H1 (cell line): Measurements from ENCODE around the gene VWF. TPM values are rescaled to one million over a fixed set of nuclear protein-coding genes. Genes with fewer than 3 reads are reported as not detected.
A peak's percentile ranks its signal among the peaks of the same experiment; 100 is the strongest.

Experiments used
- CTCF ChIA-PET: fragments of 300-600 bp; sonication (Branson Sonifier 250); formaldehyde crosslinking; loops from one replicate; lab custom pipeline; 2021; ENCODE audit not compliant: partially characterized antibody; lab: Charles Lee
- POLR2A ChIA-PET: fragments of 300-600 bp; sonication (Branson Sonifier 250); formaldehyde crosslinking; loops from one replicate; lab custom pipeline; 2021; ENCODE audit warnings: inconsistent platforms; ENCODE audit not compliant: partially characterized antibody; lab: Charles Lee
- DNase-seq, 2 experiments: peaks; one replicate each; pipeline versions ENCODE4 v3.0.0 to v3.0.0-alpha.2; 2010 to 2022; ENCODE audit warnings: low spot score in 2 of 2, low read depth in 1 of 2, mixed read lengths in 1 of 2
- FAIRE-seq: peaks from 2 replicates; lab custom pipeline; 2011; peaks lifted over from hg19 to GRCh38; lab: Jason Lieb, UNC
- H2AFZ ChIP-seq: 2 replicates; pipeline ENCODE4 v1.8.1; 2012; ENCODE audit warnings: low read length, inconsistent platforms
- H2AK5ac ChIP-seq: 2 replicates; pipeline ENCODE4 v1.6.1; 2013; ENCODE audit warnings: low read depth, low read length
- H2BK120ac ChIP-seq: replicated peaks from 2 replicates; pipeline ENCODE3; 2013; ENCODE audit warnings: low read depth, low read length, inconsistent platforms
- H2BK12ac ChIP-seq: 2 replicates; pipeline ENCODE4 v1.6.1; 2013; ENCODE audit warnings: low read depth, low read length
- H2BK15ac ChIP-seq: 2 replicates; pipeline ENCODE4 v1.6.1; 2013; ENCODE audit warnings: low read length
- H2BK20ac ChIP-seq: 2 replicates; pipeline ENCODE4 v1.6.1; 2013; ENCODE audit warnings: low read length
- H2BK5ac ChIP-seq: 2 replicates; pipeline ENCODE4 v1.6.1; 2013; ENCODE audit warnings: low read depth, low read length
- H3K14ac ChIP-seq: 2 replicates; pipeline ENCODE4 v1.6.1; 2013; ENCODE audit warnings: inconsistent platforms; ENCODE audit not compliant: insufficient read length
- H3K18ac ChIP-seq: 2 replicates; pipeline ENCODE4 v1.6.1; 2013; ENCODE audit warnings: low read length; ENCODE audit errors: extremely low read depth
- H3K23ac ChIP-seq: 2 replicates; pipeline ENCODE4 v1.6.1; 2013; ENCODE audit warnings: inconsistent platforms; ENCODE audit not compliant: insufficient read length
- H3K23me2 ChIP-seq: 2 replicates; pipeline ENCODE4 v1.6.1; 2013; ENCODE audit warnings: low read depth, low read length
- H3K27ac ChIP-seq: 2 replicates; pipeline ENCODE4 v1.6.1; 2011; ENCODE audit warnings: low read depth, low read length, inconsistent platforms
- H3K27me3 ChIP-seq, 4 experiments: replicated peaks in 1 of 4; 1 replicate in 1 of 4; 2 replicates in 3 of 4; pipeline versions ENCODE4 v1.6.1 to v1.8.1; 2011 to 2013; ENCODE audit warnings: low read length in 3 of 4, mild to moderate bottlenecking in 3 of 4, inconsistent platforms in 2 of 4, mixed read lengths in 2 of 4, moderate library complexity in 1 of 4; ENCODE audit not compliant: control insufficient read depth in 3 of 4, insufficient read depth in 3 of 4; ENCODE audit errors: extremely low read depth in 1 of 4
- H3K36me3 ChIP-seq, 4 experiments: 2 replicates each; pipeline versions ENCODE4 v1.6.1 to v1.8.1; 2011 to 2013; ENCODE audit warnings: mild to moderate bottlenecking in 4 of 4, low read length in 3 of 4, moderate library complexity in 2 of 4, control low read depth in 1 of 4, inconsistent platforms in 1 of 4; ENCODE audit not compliant: insufficient read depth in 4 of 4, control insufficient read depth in 2 of 4
- H3K4ac ChIP-seq: replicated peaks from 2 replicates; pipeline ENCODE3; 2013; ENCODE audit warnings: low read length, low read depth, mixed read lengths, inconsistent platforms; ENCODE audit not compliant: insufficient read length
- H3K4me1 ChIP-seq, 4 experiments: replicated peaks in 1 of 4; 1 replicate in 1 of 4; 2 replicates in 3 of 4; pipeline versions ENCODE4 v1.6.1 to v1.8.1; 2011 to 2013; ENCODE audit warnings: low read length in 3 of 4, inconsistent platforms in 2 of 4, mixed read lengths in 1 of 4; ENCODE audit not compliant: insufficient read depth in 4 of 4, control insufficient read depth in 3 of 4
- H3K4me2 ChIP-seq, 2 experiments: 2 replicates each; pipeline versions ENCODE4 v1.6.1 to v1.8.1; 2011 to 2013; ENCODE audit warnings: low read depth in 2 of 2, low read length in 2 of 2, control low read depth in 1 of 2, inconsistent platforms in 1 of 2, mild to moderate bottlenecking in 1 of 2; ENCODE audit not compliant: insufficient read depth in 1 of 2
- H3K4me3 ChIP-seq, 4 experiments: fragments of 200-600, 300-600 bp in 1 of 4; sonication (generic), shearing (Covaris generic), sonication (Bioruptor Twin) in 1 of 4; 2 replicates each; pipeline versions ENCODE4 v1.5.1 to v1.8.1; 2011 to 2016; ENCODE audit warnings: low read length in 4 of 4, low read depth in 3 of 4, control low read depth in 2 of 4, inconsistent platforms in 2 of 4, mild to moderate bottlenecking in 2 of 4, mixed read lengths in 1 of 4, moderate library complexity in 1 of 4; ENCODE audit not compliant: insufficient read depth in 2 of 4; ENCODE audit errors: extremely low read depth in 1 of 4
- H3K56ac ChIP-seq: replicated peaks from 2 replicates; pipeline ENCODE3; 2013; ENCODE audit warnings: low read depth, mild to moderate bottlenecking, mixed read lengths, low read length, inconsistent platforms; ENCODE audit not compliant: insufficient read length
- H3K79me1 ChIP-seq: 2 replicates; pipeline ENCODE4 v1.6.1; 2013; ENCODE audit warnings: low read depth, low read length, control low read depth
- H3K79me2 ChIP-seq, 2 experiments: 2 replicates each; pipeline versions ENCODE4 v1.6.1 to v1.8.1; 2012 to 2013; ENCODE audit warnings: low read length in 2 of 2, mild to moderate bottlenecking in 2 of 2, inconsistent platforms in 1 of 2; ENCODE audit not compliant: insufficient read depth in 2 of 2, control insufficient read depth in 1 of 2
- H3K9ac ChIP-seq, 4 experiments: replicated peaks in 1 of 4; 1 replicate in 1 of 4; 2 replicates in 3 of 4; pipeline versions ENCODE4 v1.6.1 to v1.8.1; 2011 to 2013; ENCODE audit warnings: low read depth in 3 of 4, low read length in 3 of 4, control low read depth in 2 of 4, mild to moderate bottlenecking in 2 of 4, moderate library complexity in 2 of 4, inconsistent platforms in 1 of 4; ENCODE audit errors: extremely low read depth in 1 of 4
- H3K9me3 ChIP-seq, 2 experiments: 2 replicates each; pipeline versions ENCODE4 v1.6.1 to v1.8.1; 2012 to 2013; ENCODE audit warnings: mild to moderate bottlenecking in 2 of 2, moderate library complexity in 2 of 2, control low read depth in 1 of 2, inconsistent platforms in 1 of 2, low read depth in 1 of 2, low read length in 1 of 2, mixed read lengths in 1 of 2; ENCODE audit not compliant: insufficient read depth in 2 of 2
- H4K20me1 ChIP-seq, 2 experiments: replicated peaks in 1 of 2; 2 replicates each; pipeline versions ENCODE3 to v1.8.1; 2011 to 2013; ENCODE audit warnings: inconsistent platforms in 2 of 2, low read length in 2 of 2, mild to moderate bottlenecking in 1 of 2; ENCODE audit not compliant: insufficient read depth in 2 of 2, control insufficient read depth in 1 of 2
- H4K5ac ChIP-seq: 2 replicates; pipeline ENCODE4 v1.6.1; 2013; ENCODE audit warnings: low read length, low read depth, mixed read lengths, inconsistent platforms; ENCODE audit not compliant: insufficient read length
- H4K8ac ChIP-seq: 2 replicates; pipeline ENCODE4 v1.8.0; 2013; ENCODE audit warnings: mild to moderate bottlenecking, moderate library complexity, low read length, inconsistent platforms; ENCODE audit not compliant: insufficient read depth; ENCODE audit errors: extremely low read depth
- H4K91ac ChIP-seq: replicated peaks from 2 replicates; pipeline ENCODE3; 2013; ENCODE audit warnings: low read length, mixed read lengths, inconsistent platforms; ENCODE audit not compliant: insufficient read length
- JUN ChIP-seq: IDR thresholded peaks from 2 replicates; pipeline ENCODE4 v1.6.1; 2011; ENCODE audit warnings: low read depth, mild to moderate bottlenecking, improper control_type of control experiment, low read length
- KDM5A ChIP-seq: fragments of 200-600 bp; IDR thresholded peaks from 2 replicates; pipeline ENCODE4 v1.7.1; 2012; ENCODE audit warnings: mild to moderate bottlenecking, low read length, inconsistent platforms, mixed read lengths
- RFX5 ChIP-seq: IDR thresholded peaks from 2 replicates; pipeline ENCODE4 v1.6.1; 2011; ENCODE audit warnings: low read depth, low read length, improper control_type of control experiment, borderline replicate concordance
- WGBS, 2 experiments: shearing (Covaris generic) in 1 of 2; methylation state at CpG; one replicate each; pipeline versions ENCODE4 v1.1.6 to v1.1.7; 2013 to 2015; ENCODE audit warnings: low lambda C conversion rate in 2 of 2, mixed read lengths in 2 of 2, inconsistent platforms in 1 of 2, low coverage in 1 of 2, missing lambda C conversion rate in 1 of 2; ENCODE audit not compliant: insufficient replicate concordance in 2 of 2, insufficient coverage in 1 of 2, insufficient read length in 1 of 2; ENCODE audit errors: extremely low coverage in 1 of 2, missing lambda C conversion rate in 1 of 2; 5-methylcytosine and 5-hydroxymethylcytosine counted together
- polyA plus RNA-seq, 7 experiments: library from polyadenylated mRNA; depleted of rRNA in 3 of 7; stranded (reverse) in 5 of 7; unstranded in 2 of 7; fragments of >200 nt in 5 of 7; fragments of 200-250 nt in 2 of 7; gene quantifications; 1 replicate in 5 of 7; 2 replicates in 1 of 7; 4 replicates in 1 of 7; pipeline versions ENCODE4 v1.2.1 to v1.2.3, GENCODE V29; 2011 to 2013; ENCODE audit warnings: missing spikeins in 2 of 7, mixed read lengths in 2 of 7
- total RNA-seq: library from RNA; stranded (reverse); fragmentation: NEBNext Ultra II Directional; extraction: Animal tissue kit (Norgen Biotek cat#: 25700); gene quantifications from 2 replicates; pipeline ENCODE4 v1.2.1, GENCODE V29; 2021
- TF ChIP-seq, protein P1 (sequence below): IDR thresholded peaks from 2 replicates; pipeline ENCODE4 v1.6.1; 2011; ENCODE audit warnings: low read length, improper control_type of control experiment

The VWF gene
- total and polyA plus RNA-seq, 2 of the 8 experiments (the other 6 are each of a cell fraction or from before 2014, with no cell fraction given): 0.39 to 0.60 TPM

DNA sequence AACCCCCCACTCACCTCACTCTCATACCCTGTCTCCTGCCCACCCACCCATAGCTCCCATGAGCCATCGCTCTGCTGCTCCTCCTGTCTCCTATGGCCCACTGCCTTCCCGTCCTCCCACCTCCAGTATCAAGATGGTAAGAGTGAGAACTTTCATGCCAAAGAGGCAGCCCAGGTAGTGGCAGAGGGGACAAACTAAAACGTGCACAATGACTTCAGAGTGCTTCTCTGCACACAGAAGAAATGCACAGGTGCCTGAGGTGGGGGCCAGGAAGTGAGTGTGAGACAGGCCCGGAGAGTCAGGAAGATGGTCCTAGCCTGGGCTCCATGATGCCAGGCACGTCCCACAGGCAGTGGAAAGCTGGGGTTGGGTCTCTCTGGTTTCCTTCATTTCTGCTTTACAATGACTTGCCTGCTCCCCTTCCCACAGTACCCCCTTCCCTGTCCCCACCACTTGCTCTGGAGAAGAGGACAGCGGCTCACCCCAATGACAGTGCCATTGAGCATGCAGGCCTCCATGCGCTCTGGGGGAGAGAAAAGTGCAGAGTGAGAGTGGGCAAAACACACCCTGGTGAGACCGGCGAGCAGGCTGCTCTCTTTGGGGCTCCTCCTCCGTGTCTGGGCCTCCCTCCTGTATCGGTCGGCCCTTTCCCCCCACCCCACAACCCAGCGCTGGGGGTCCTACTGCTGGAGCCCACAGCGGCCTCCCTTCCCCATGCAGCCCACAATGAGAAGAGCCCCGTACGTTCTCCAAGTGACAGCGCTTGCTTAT, 156.6 kb downstream of the VWF start:
- Histone ChIP-seq H2BK20ac (no peak overlapping the region), H3K4me1 (peaks cover 5 to 14% (median 11%) of the 10 kb centered on the region in 4 experiments; a peak in 6 of 7 replicates), H3K23ac (no peak overlapping the region), H3K36me3 (no peaks in the 10 kb centered on the region), H3K9me3 (no peaks in the 10 kb centered on the region), H3K18ac (no peak overlapping the region), H2AK5ac (peak overlapping the region; percentile 10; the same call in 1 of the 2 replicates), H3K27ac (no peak overlapping the region), H3K4ac (no peak overlapping the region), H3K23me2 (no peaks in the 10 kb centered on the region), H4K20me1 (peaks cover 0 to 4% of the 10 kb centered on the region in 2 experiments), H4K5ac (no peak overlapping the region), H3K4me3 (no peak overlapping the region), H3K4me2 (no peak overlapping the region), H2BK120ac (no peak overlapping the region), H4K8ac (no peak overlapping the region), H3K27me3 (0 out of 7 replicates have a peak, but pooled peaks cover 0 to 3% (median 0%) of the 10 kb centered on the region in 4 experiments), H3K14ac (no peak overlapping the region), H2BK15ac (no peak overlapping the region), H3K79me1 (no peaks in the 10 kb centered on the region), H2BK12ac (no peak overlapping the region; the same call in 1 of the 2 replicates), H3K9ac (no peak overlapping the region), H2AFZ (no peak overlapping the region), H3K56ac (no peak overlapping the region), H3K79me2 (no peaks in the 10 kb centered on the region), H4K91ac (no peak overlapping the region), H2BK5ac (no peak overlapping the region)
- no peak for TF ChIP-seq RFX5
- TF ChIP-seq KDM5A: no peak
- TF ChIP-seq, protein P1, sequence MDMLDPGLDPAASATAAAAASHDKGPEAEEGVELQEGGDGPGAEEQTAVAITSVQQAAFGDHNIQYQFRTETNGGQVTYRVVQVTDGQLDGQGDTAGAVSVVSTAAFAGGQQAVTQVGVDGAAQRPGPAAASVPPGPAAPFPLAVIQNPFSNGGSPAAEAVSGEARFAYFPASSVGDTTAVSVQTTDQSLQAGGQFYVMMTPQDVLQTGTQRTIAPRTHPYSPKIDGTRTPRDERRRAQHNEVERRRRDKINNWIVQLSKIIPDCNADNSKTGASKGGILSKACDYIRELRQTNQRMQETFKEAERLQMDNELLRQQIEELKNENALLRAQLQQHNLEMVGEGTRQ: no peak
- no peak for TF ChIP-seq JUN
- ChIA-PET CTCF (interaction anchor here (2.6 to 5.1 kb wide), 3 partner anchors 9 to 71 kb away, joined by 10 to 45 read pairs (median 36); no protein-coding TSS in a partner anchor), POLR2A (no interaction called here)
- DNase-seq: no peak
- WGBS, 2 experiments: 90% methylated on average over 17 of the region's 17 CpGs; no CpG with 5 or more reads in 1 of the 2 experiments
- FAIRE-seq: no peak
